PC-3 (cell line): Measurements from ENCODE around the gene KYAT1. TPM values are rescaled to one million over a fixed set of nuclear protein-coding genes. Genes with fewer than 3 reads are reported as not detected.

Source experiments
- ATAC-seq: fragments of 200-7000 bp; cut with Tn5 transposase; 2 replicates; pipeline ENCODE4 v1.9.1; 2020; ENCODE audit warnings: mild to moderate bottlenecking, moderate library complexity
- BruUV-seq: library from RNA; stranded (reverse); fragments of 400-500 nt; replicated peaks from 2 replicates; lab custom pipeline; 2021; lab: Mats Ljungman, UMichigan
- CTCF ChIA-PET: fragments of 300-600 bp; sonication (Branson Sonifier 250); formaldehyde crosslinking; loops from one replicate; lab custom pipeline; 2022; ENCODE audit warnings: antibody characterized with exemption; lab: Charles Lee
- POLR2A ChIA-PET: fragments of 300-600 bp; sonication (Branson Sonifier 250); formaldehyde crosslinking; loops from one replicate; lab custom pipeline; 2022; ENCODE audit warnings: antibody characterized with exemption; ENCODE audit not compliant: unreplicated experiment; lab: Charles Lee
- DNase-seq: peaks from one replicate; pipeline ENCODE4 v3.0.0-alpha.2; 2015
- H2AFZ ChIP-seq: fragments of 300-600 bp; sonication (generic); 2 replicates; pipeline ENCODE4 v1.6.0; 2016; ENCODE audit warnings: antibody characterized with exemption, low read length
- H3F3A ChIP-seq: fragments of 300-600 bp; sonication (generic); one replicate; pipeline ENCODE4 v1.6.0; 2017; ENCODE audit warnings: antibody characterized with exemption, low read length, control low read depth, mild to moderate bottlenecking; ENCODE audit not compliant: unreplicated experiment
- H3K27ac ChIP-seq: fragments of 300-600 bp; sonication (generic); 2 replicates; pipeline ENCODE4 v1.5.1; 2016; ENCODE audit warnings: mild to moderate bottlenecking, low read length
- H3K27me3 ChIP-seq: fragments of 300-600 bp; sonication (generic); 2 replicates; pipeline ENCODE4 v1.6.1; 2016; ENCODE audit warnings: low read length, mixed read lengths
- H3K36me3 ChIP-seq: fragments of 300-600 bp; sonication (generic); 2 replicates; pipeline ENCODE4 v1.6.1; 2016; ENCODE audit warnings: low read depth, mixed run types, low read length, mixed read lengths
- H3K4me1 ChIP-seq: fragments of 300-600 bp; sonication (generic); 2 replicates; pipeline ENCODE4 v1.5.1; 2016; ENCODE audit warnings: low read length; ENCODE audit not compliant: insufficient read depth
- H3K4me2 ChIP-seq: fragments of 300-600 bp; sonication (generic); 2 replicates; pipeline ENCODE4 v1.6.0; 2016; ENCODE audit warnings: low read length
- H3K4me3 ChIP-seq: fragments of 300-600 bp; sonication (generic); 2 replicates; pipeline ENCODE4 v1.5.1; 2016; ENCODE audit warnings: mild to moderate bottlenecking, low read length, mixed read lengths
- H3K79me2 ChIP-seq: fragments of 300-600 bp; sonication (generic); 2 replicates; pipeline ENCODE4 v1.6.1; 2017; ENCODE audit warnings: low read length, mixed read lengths
- H3K9ac ChIP-seq: fragments of 300-600 bp; sonication (generic); 2 replicates; pipeline ENCODE4 v1.6.0; 2016; ENCODE audit warnings: mild to moderate bottlenecking, low read length
- H3K9me2 ChIP-seq: fragments of 300-600 bp; sonication (generic); replicated peaks from 2 replicates; pipeline ENCODE4 v1.6.1; 2016; ENCODE audit warnings: mixed run types, low read length, mixed read lengths
- H3K9me3 ChIP-seq: fragments of 300-600 bp; sonication (generic); 2 replicates; pipeline ENCODE4 v1.6.1; 2016; ENCODE audit warnings: low read length, mixed read lengths
- H4K20me1 ChIP-seq: fragments of 300-600 bp; sonication (generic); 2 replicates; pipeline ENCODE4 v1.6.1; 2016; ENCODE audit warnings: low read length, mixed read lengths
- EZH2 ChIP-seq: fragments of 300-600 bp; sonication (generic); IDR thresholded peaks from one replicate; pipeline ENCODE4 v1.6.1; 2017; ENCODE audit warnings: antibody characterized with exemption, mild to moderate bottlenecking, low read length; ENCODE audit not compliant: unreplicated experiment
- EZH2phosphoT487 ChIP-seq: fragments of 300-600 bp; sonication (generic); IDR thresholded peaks from 2 replicates; pipeline ENCODE4 v1.6.1; 2018; ENCODE audit warnings: mild to moderate bottlenecking, antibody characterized with exemption, low read length, borderline replicate concordance
- intact Hi-C: fragments of 100-400 bp; cut with micrococcal nuclease; formaldehyde crosslinking; loops from 2 replicates; pipeline ENCODE4 v1.9.0; 2023
- total RNA-seq: library from RNA; depleted of rRNA; stranded (reverse); fragments of >200 nt; gene quantifications from 2 replicates; pipeline ENCODE4 v1.2.3, GENCODE V29; 2014
- TF ChIP-seq, protein P1 (sequence below): fragments of 300-600 bp; sonication (generic); conservative IDR thresholded peaks from 2 replicates; pipeline ENCODE4 v1.5.1; 2017; ENCODE audit warnings: antibody characterized with exemption, low read depth, mild to moderate bottlenecking, low read length

KYAT1 gene
- total RNA-seq, 1 experiment from 2014 or later: 7.4 TPM

DNA sequence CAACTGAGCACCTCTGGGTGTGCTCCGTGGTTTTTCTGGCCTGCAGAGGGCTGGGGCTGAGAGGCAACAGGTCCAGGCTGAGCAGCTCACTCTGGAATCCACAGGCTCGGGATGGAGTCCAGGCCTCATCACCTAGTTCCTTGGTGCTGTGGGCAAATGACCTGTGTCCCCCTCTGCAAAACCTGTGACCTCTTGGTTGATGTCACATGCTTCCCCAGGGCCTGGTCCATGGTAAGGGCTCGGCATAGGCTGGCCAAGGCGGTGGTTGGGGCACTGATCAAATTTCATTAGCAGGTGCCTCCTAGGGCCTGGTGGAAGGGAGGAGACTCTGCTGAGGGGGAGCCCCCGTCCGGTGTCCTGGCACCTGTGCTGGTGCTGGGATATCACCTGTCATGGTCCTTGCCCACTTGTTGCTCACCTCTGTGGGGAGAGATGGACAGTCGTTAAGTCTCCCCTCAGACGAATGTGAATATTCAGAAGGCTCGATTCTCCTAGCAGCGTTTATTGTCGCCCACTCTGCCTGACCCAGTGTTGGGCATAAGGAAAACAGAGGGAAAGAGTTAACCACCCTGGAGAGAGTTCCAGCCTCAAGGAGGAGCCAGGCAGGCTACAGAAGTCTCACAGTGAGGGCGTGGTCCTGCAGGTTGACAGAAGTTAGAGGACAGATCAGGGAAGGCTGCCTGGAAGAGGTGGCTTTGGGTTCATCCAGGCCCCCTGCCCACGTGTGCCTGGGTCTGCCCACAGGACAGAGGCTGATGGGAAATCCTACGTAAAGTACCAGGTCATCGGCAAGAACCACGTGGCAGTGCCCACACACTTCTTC, 60.0 kb downstream of the KYAT1 start:
- Histone ChIP-seq H3F3A (no peaks in the 10 kb centered on the region), H3K4me2 (no peak overlapping the region), H2AFZ (no peak overlapping the region), H3K9me2 (no peaks in the 10 kb centered on the region), H3K4me1 (peaks cover 4% of the 10 kb centered on the region; the same call in 1 of the 2 replicates), H3K27me3 (no peaks in the 10 kb centered on the region), H3K9ac (no peak overlapping the region), H3K27ac (no peak overlapping the region), H3K36me3 (peaks cover 9% of the 10 kb centered on the region; the same call in 1 of the 2 replicates), H4K20me1 (no peaks in the 10 kb centered on the region), H3K4me3 (no peak overlapping the region), H3K79me2 (0 out of 2 replicates have a peak, but pooled peaks cover 11% of the 10 kb centered on the region), H3K9me3 (no peaks in the 10 kb centered on the region)
- ChIA-PET POLR2A (no interaction called here), CTCF (no interaction called here)
- intact Hi-C loops: no loop called here
- BruUV-seq: no TSS peak
- DNase-seq (no peak), ATAC-seq (no peak)
- TF ChIP-seq EZH2phosphoT487 (no peak), EZH2 (no peak)
- TF ChIP-seq, protein P1, sequence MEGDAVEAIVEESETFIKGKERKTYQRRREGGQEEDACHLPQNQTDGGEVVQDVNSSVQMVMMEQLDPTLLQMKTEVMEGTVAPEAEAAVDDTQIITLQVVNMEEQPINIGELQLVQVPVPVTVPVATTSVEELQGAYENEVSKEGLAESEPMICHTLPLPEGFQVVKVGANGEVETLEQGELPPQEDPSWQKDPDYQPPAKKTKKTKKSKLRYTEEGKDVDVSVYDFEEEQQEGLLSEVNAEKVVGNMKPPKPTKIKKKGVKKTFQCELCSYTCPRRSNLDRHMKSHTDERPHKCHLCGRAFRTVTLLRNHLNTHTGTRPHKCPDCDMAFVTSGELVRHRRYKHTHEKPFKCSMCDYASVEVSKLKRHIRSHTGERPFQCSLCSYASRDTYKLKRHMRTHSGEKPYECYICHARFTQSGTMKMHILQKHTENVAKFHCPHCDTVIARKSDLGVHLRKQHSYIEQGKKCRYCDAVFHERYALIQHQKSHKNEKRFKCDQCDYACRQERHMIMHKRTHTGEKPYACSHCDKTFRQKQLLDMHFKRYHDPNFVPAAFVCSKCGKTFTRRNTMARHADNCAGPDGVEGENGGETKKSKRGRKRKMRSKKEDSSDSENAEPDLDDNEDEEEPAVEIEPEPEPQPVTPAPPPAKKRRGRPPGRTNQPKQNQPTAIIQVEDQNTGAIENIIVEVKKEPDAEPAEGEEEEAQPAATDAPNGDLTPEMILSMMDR: no peak

DNA sequence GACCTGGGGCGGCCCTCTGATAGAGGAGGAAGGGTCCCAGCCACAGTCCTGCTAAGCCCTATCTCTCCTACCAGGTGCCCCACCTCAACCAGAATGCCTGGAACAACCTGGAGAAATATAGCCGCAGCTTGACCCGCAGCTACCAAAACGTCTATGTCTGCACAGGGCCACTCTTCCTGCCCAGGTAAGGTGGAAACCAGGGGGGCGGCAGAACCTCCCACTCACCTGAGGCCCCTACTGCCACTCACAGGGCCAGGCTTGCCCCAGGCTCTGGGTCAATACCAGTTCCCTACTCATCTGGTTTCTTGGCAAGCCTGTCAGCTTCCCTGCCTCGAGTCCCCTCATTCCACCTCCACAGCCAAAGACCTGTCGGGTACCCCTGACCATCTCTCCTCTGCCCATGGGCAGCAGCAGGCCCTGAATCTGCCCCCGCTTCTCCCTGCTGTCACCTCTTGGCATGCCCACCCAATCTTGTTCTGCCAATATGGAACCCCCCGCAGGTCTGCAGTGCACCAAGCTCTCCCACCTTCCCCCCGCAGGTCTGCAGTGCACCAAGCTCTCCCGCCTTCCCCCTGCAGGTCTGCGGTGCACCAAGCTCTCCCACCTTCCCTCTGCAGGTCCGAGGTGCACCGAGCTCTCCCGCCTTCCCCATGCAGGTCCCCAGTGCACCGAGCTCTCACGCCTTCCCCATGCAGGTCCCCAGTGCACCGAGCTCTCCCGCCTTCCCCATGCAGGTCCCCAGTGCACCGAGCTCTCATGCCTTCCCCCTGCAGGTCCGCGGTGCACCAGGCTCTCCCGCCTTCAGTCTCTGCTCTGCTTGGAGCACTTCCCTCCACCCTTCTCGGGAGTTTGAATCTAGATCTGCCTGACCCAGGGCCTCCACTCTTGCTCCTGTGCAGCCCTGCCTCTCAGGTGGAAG, 60.8 kb downstream of the KYAT1 start:
- no peaks in the 10 kb centered on the region for H3K9me3 ChIP-seq
- peaks cover 9% of the 10 kb centered on the region; the same call in 1 of the 2 replicates for H3K36me3 ChIP-seq
- H3F3A ChIP-seq: no peaks in the 10 kb centered on the region
- no peak overlapping the region for H3K9ac ChIP-seq
- no peaks in the 10 kb centered on the region for H3K9me2 ChIP-seq
- no peak for ATAC-seq
- H3K4me2 ChIP-seq: no peak overlapping the region
- no TSS peak for BruUV-seq
- ChIA-PET POLR2A (no interaction called here), CTCF (no interaction called here)
- H3K79me2 ChIP-seq: 0 out of 2 replicates have a peak, but pooled peaks cover 11% of the 10 kb centered on the region
- no peaks in the 10 kb centered on the region for H3K27me3 ChIP-seq
- intact Hi-C loops: no loop called here
- no peak for DNase-seq
- peaks cover 4% of the 10 kb centered on the region; the same call in 1 of the 2 replicates for H3K4me1 ChIP-seq
- H3K27ac ChIP-seq: no peak overlapping the region
- H4K20me1 ChIP-seq: no peaks in the 10 kb centered on the region
- no peak overlapping the region for H3K4me3 ChIP-seq
- TF ChIP-seq EZH2 (no peak), EZH2phosphoT487 (no peak)
- TF ChIP-seq, protein P1: no peak
- H2AFZ ChIP-seq: no peak overlapping the region
